Lung (tissue), 12 donors: ENCODE results near the gene PFDN1. TPM values are rescaled to one million over a fixed set of nuclear protein-coding genes. Genes with fewer than 3 reads are reported as not detected.

Experiments used
- ATAC-seq: fragments of 200-7000 bp; cut with Tn5 transposase; one replicate; pipeline ENCODE4 v1.9.1; 2020; ENCODE audit warnings: moderate number of reproducible peaks; ENCODE audit not compliant: insufficient read depth, low FRiP score
- DNase-seq, 3 donors: peaks; one replicate each; pipeline ENCODE4 v3.0.0-alpha.2; 2013 to 2017
- H3K27ac ChIP-seq, 2 donors: one replicate each; pipeline ENCODE4 v1.5.1; 2013; ENCODE audit warnings: mild to moderate bottlenecking in 2 of 2, moderate library complexity in 2 of 2, control low read depth in 1 of 2, inconsistent platforms in 1 of 2, low read depth in 1 of 2, low read length in 1 of 2
- H3K27me3 ChIP-seq, 3 donors: one replicate each; pipeline ENCODE4 v1.5.1; 2013; ENCODE audit warnings: low read length in 2 of 3; ENCODE audit not compliant: control insufficient read depth in 3 of 3, insufficient read depth in 3 of 3
- H3K36me3 ChIP-seq, 4 donors: one replicate each; pipeline ENCODE4 v1.5.1; 2013; ENCODE audit warnings: low read length in 4 of 4, mild to moderate bottlenecking in 1 of 4, moderate library complexity in 1 of 4; ENCODE audit not compliant: control insufficient read depth in 4 of 4, insufficient read depth in 4 of 4
- H3K4me1 ChIP-seq, 5 donors: one replicate each; pipeline ENCODE4 v1.5.1; 2013; ENCODE audit warnings: low read length in 5 of 5, mild to moderate bottlenecking in 2 of 5, moderate library complexity in 1 of 5; ENCODE audit not compliant: control insufficient read depth in 5 of 5, insufficient read depth in 5 of 5
- H3K4me3 ChIP-seq: one replicate; pipeline ENCODE4 v1.5.1; 2013; ENCODE audit warnings: mild to moderate bottlenecking, control low read depth, moderate library complexity
- H3K9ac ChIP-seq, 2 donors: one replicate each; pipeline ENCODE4 v1.5.1; 2013; ENCODE audit warnings: low read length in 2 of 2, control low read depth in 1 of 2; ENCODE audit not compliant: insufficient read depth in 1 of 2
- H3K9me3 ChIP-seq, 4 donors: one replicate each; pipeline ENCODE4 v1.5.1; 2013; ENCODE audit warnings: low read length in 3 of 4, mild to moderate bottlenecking in 1 of 4, moderate library complexity in 1 of 4; ENCODE audit not compliant: control insufficient read depth in 4 of 4, insufficient read depth in 3 of 4
- CTCF ChIP-seq: IDR thresholded peaks from 2 replicates; pipeline ENCODE4 v1.5.1; 2012; ENCODE audit warnings: mild to moderate bottlenecking; ENCODE audit errors: control extremely low read depth, extremely low read depth
- WGBS, 2 donors: extraction: QIAGEN DNeasy Blood & Tissue Kit; methylation state at CpG; one replicate each; pipeline ENCODE4 v1.1.7; 2013; 5-methylcytosine and 5-hydroxymethylcytosine counted together
- polyA plus RNA-seq, 2 donors: library from polyadenylated mRNA; stranded (reverse); fragments of 200-250 nt; gene quantifications; one replicate each; pipeline ENCODE4 v1.2.1, GENCODE V29; 2013
- total RNA-seq, 2 donors: library from RNA; depleted of rRNA in 1 of 2; stranded (reverse); fragments of >200 nt in 1 of 2; gene quantifications; one replicate each; pipeline ENCODE4 v1.2.1, GENCODE V29; 2014 to 2021
- donor health status: control.
- donor health status: control.
- donor health status: Bipolar disorder and iron deficiency.
- donor health status: healthy.
- donor health status: DM: yes; HTN: yes; CAD: no.

Gene PFDN1
- total and polyA plus RNA-seq, 4 donors = 42.0 to 108 (median 51.6) TPM

- H3K9ac ChIP-seq = no peak overlapping the region
- peak in 1 of 3 donors; percentile 38 for DNase-seq
- H3K4me1 ChIP-seq = peaks cover 6 to 33% (median 23%) of the 10 kb centered on the region in 5 donors
- no peak for ATAC-seq
- TF ChIP-seq CTCF = no peak
- WGBS, 2 donors = 74 to 82% methylated on average over 4 of the region's 4 CpGs
- H3K9me3 ChIP-seq = no peaks in the 10 kb centered on the region
- H3K4me3 ChIP-seq = no peak overlapping the region
- peak overlapping the region in 1 of 2 donors; percentile 85 for H3K27ac ChIP-seq
- H3K27me3 ChIP-seq = no peaks in the 10 kb centered on the region
- H3K36me3 ChIP-seq = peaks cover 0 to 10% (median 1%) of the 10 kb centered on the region in 4 donors
These were observed 59.9 kb downstream of the PFDN1 start for GRCh38 chr5:140242890-140243585.

- DNase-seq = no peak
- Histone ChIP-seq H3K27ac (peak overlapping the region in 1 of 2 donors; percentile 85), H3K9ac (no peak overlapping the region), H3K4me3 (no peak overlapping the region), H3K9me3 (no peaks in the 10 kb centered on the region), H3K27me3 (no peaks in the 10 kb centered on the region), H3K4me1 (peaks cover 6 to 33% (median 23%) of the 10 kb centered on the region in 5 donors), H3K36me3 (peaks cover 0 to 10% (median 1%) of the 10 kb centered on the region in 4 donors)
- 88 to 92% methylated on average over 5 of the region's 5 CpGs for WGBS, 2 donors
- ATAC-seq = no peak
- no peak for TF ChIP-seq CTCF
These were observed 60.8 kb downstream of the PFDN1 start for GRCh38 chr5:140242099-140242498.

- DNase-seq (peak; percentile 90 to 95 (median 90)), ATAC-seq (peak; percentile 48)
- peaks cover 0 to 1% (median 0%) of the 10 kb centered on the region in 4 donors for H3K9me3 ChIP-seq
- TF ChIP-seq CTCF = no peak
- peaks cover 6 to 27% (median 23%) of the 10 kb centered on the region in 5 donors for H3K4me1 ChIP-seq
- H3K27ac ChIP-seq = peak overlapping the region; percentile 55 to 85
- peaks cover 0 to 8% (median 1%) of the 10 kb centered on the region in 4 donors for H3K36me3 ChIP-seq
- H3K4me3 ChIP-seq = no peak overlapping the region
- WGBS, 2 donors = 48 to 61% methylated on average over 9 of the region's 9 CpGs
- H3K9ac ChIP-seq = peak overlapping the region in 1 of 2 donors; percentile 18
- no peaks in the 10 kb centered on the region for H3K27me3 ChIP-seq
These were observed 61.8 kb downstream of the PFDN1 start for GRCh38 chr5:140240987-140241706.
